Astrocyte of the spinal cord (primary cell): ENCODE data around the gene ZNF416.

Experiments used
- DNase-seq: peaks from one replicate; pipeline ENCODE4 v3.0.0; 2011; ENCODE audit warnings: low read depth, low spot score
- H3K4me3 ChIP-seq: 2 replicates; pipeline ENCODE4 v1.5.1; 2011; ENCODE audit warnings: low read depth, mild to moderate bottlenecking, low read length, moderate library complexity
- CTCF ChIP-seq: IDR thresholded peaks from 2 replicates; pipeline ENCODE4 v1.5.1; 2012; ENCODE audit warnings: low read depth, mild to moderate bottlenecking, low read length, inconsistent platforms
- in situ Hi-C: cut with HindIII; loops from 2 replicates; pipeline ENCODE4 v1.10.0; 2017; ENCODE audit warnings: low sequenced_read_pairs

Gene ZNF416

DNA sequence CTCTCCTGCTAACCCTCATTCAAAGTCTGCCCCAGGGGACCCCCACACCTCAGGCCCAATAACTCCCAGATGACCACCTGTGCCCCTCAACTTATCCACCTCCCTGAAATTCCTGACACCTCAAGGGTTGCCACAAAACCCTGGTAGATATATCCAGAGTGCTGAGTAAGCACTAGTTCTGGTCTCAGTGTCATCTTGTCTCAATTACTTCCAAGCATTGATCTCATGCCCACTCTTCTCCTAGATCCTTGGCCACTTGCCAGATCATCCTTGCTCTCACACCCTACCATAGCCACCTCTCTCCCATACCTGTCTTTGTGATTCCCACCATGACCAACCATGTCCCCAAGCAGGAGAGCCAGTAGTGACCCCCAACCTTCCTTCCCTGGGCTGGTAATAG, 2.0 kb downstream of the ZNF416 start:
- TF ChIP-seq CTCF, result no peak
- no peak for DNase-seq
- H3K4me3 ChIP-seq, result no peak overlapping the region
- in situ Hi-C loops, result no loop called here

- no peak for DNase-seq
- in situ Hi-C loops, result no loop called here
- TF ChIP-seq CTCF, result no peak
- no peak overlapping the region for H3K4me3 ChIP-seq
Observed at GRCh38 chr19:57572415-57572947, 6.2 kb downstream of the ZNF416 start.

- in situ Hi-C loops, result no loop called here
- DNase-seq, result no peak
- no peak for TF ChIP-seq CTCF
- H3K4me3 ChIP-seq, result no peak overlapping the region
Observed at GRCh38 chr19:57570707-57571106, 8.0 kb downstream of the ZNF416 start.

DNA sequence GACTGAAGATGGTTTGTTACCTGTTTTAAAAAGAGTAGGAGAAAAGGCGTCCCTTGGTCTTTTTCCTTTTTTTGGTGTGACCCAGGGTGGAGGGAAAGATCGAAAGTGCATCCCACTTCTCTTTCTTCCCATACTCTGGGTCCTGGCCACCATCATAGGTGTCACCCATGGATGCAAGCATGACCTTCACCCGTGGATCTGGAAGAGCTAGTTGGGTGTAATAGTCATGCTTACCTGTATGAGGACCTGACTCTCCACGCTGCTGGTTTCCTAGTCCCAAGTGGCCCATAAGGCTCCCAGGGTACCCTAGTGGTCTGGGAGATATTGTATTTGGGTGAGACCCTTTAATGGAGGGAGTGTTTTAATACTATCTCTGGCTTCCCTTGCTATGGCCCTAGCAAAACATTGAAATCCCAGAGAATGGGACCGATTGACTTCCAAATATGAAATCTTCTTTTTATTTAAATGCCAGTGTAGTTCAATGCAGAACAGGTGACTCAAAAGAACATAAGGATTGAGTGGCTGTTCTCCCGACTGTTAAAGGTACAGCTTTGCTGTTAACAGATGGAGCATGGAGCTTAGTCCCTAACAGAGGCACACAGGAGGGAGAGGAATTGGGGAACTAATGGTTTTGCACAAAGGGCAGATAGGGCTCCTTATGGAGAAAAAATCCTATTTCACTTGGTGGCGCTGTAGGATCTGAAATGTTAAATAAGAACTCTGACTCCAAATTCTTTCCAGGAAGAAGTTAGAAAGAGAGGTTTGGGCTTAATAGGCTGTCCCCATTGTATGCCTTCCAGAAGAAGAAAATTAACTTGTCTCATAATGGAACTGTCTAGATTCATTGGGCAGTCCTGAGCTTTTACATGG, 12.1 kb downstream of the ZNF416 start:
- no peak for TF ChIP-seq CTCF
- in situ Hi-C loops, result no loop called here
- no peak overlapping the region for H3K4me3 ChIP-seq
- DNase-seq, result peak; percentile 42

- in situ Hi-C loops, result no loop called here
Observed at GRCh38 chr19:57563547-57563946, 15.2 kb downstream of the ZNF416 start.

GRCh38 chr19:57560049-57560491, 18.6 kb downstream of the ZNF416 start:
- TF ChIP-seq CTCF, result no peak
- DNase-seq, result peak; percentile 51
- in situ Hi-C loops, result no loop called here
- H3K4me3 ChIP-seq, result peak overlapping the region; percentile 91

More at GRCh38 chr19:57563547-57563946, 15.2 kb downstream of the ZNF416 start:
- no peak overlapping the region for H3K4me3 ChIP-seq
- TF ChIP-seq CTCF, result no peak
- no peak for DNase-seq
